Smooth muscle cell (in vitro differentiated cells): ENCODE data around the gene CFAP74. TPM values are rescaled to one million over a fixed set of nuclear protein-coding genes. Genes with fewer than 3 reads are reported as not detected.

Experiments
- DNase-seq: peaks from one replicate; lab custom pipeline; 2025; ENCODE audit not compliant: unreplicated experiment; lab: John Stamatoyannopoulos, UW
- H2AFZ ChIP-seq: fragments of 200-600 bp; sonication (generic); 2 replicates; pipeline ENCODE4 v1.6.0; 2016; ENCODE audit warnings: antibody characterized with exemption, low read depth, mild to moderate bottlenecking
- H3F3A ChIP-seq: fragments of 200-600 bp; sonication (generic); 2 replicates; pipeline ENCODE4 v1.6.0; 2017; ENCODE audit warnings: antibody characterized with exemption, low read depth
- H3K27ac ChIP-seq: fragments of 200-600 bp; sonication (generic); 2 replicates; pipeline ENCODE4 v1.5.1; 2016; ENCODE audit warnings: low read depth, mild to moderate bottlenecking
- H3K27me3 ChIP-seq: fragments of 200-600 bp; sonication (generic); 2 replicates; pipeline ENCODE4 v1.6.1; 2016; ENCODE audit warnings: low read depth, mild to moderate bottlenecking
- H3K36me3 ChIP-seq: fragments of 200-600 bp; sonication (generic); 2 replicates; pipeline ENCODE4 v1.5.1; 2016; ENCODE audit warnings: low read depth
- H3K4me1 ChIP-seq: fragments of 200-600 bp; sonication (generic); 2 replicates; pipeline ENCODE4 v1.5.1; 2016; ENCODE audit warnings: low read depth
- H3K4me2 ChIP-seq: fragments of 200-600 bp; sonication (generic); 2 replicates; pipeline ENCODE4 v1.6.0; 2016; ENCODE audit warnings: mild to moderate bottlenecking
- H3K4me3 ChIP-seq: fragments of 200-600 bp; sonication (generic); 2 replicates; pipeline ENCODE4 v1.5.1; 2016; ENCODE audit warnings: mild to moderate bottlenecking
- H3K79me2 ChIP-seq: fragments of 200-600 bp; sonication (generic); 2 replicates; pipeline ENCODE4 v1.6.0; 2016; ENCODE audit warnings: low read depth, mild to moderate bottlenecking
- H3K9ac ChIP-seq: fragments of 200-600 bp; sonication (generic); 2 replicates; pipeline ENCODE4 v1.6.0; 2016; ENCODE audit warnings: low read depth
- H3K9me3 ChIP-seq: fragments of 200-600 bp; sonication (generic); replicated peaks from 2 replicates; pipeline ENCODE4 v1.5.1; 2016; ENCODE audit warnings: low read depth
- H4K20me1 ChIP-seq: fragments of 200-600 bp; sonication (generic); 2 replicates; pipeline ENCODE4 v1.6.0; 2016; ENCODE audit warnings: low read depth
- CTCF ChIP-seq: fragments of 200-600 bp; sonication (generic); IDR thresholded peaks from 2 replicates; pipeline ENCODE4 v1.5.1; 2017; ENCODE audit warnings: borderline replicate concordance, mild to moderate bottlenecking, antibody characterized with exemption; ENCODE audit not compliant: insufficient read depth, poor library complexity, severe bottlenecking
- WGBS: methylation state at CpG from one replicate; pipeline ENCODE4 v1.1.7; 2016; ENCODE audit warnings: low lambda C conversion rate; 5-methylcytosine and 5-hydroxymethylcytosine counted together
- polyA plus RNA-seq: library from polyadenylated mRNA; unstranded; fragments of >200 nt; fragmentation: Nextera tagmentation; extraction: Ambion mirVana; gene quantifications from 2 replicates; pipeline ENCODE4 v1.2.1, GENCODE V29; 2016
- total RNA-seq: library from RNA; depleted of rRNA; stranded (reverse); fragments of >200 nt; gene quantifications from 2 replicates; pipeline ENCODE4 v1.2.3, GENCODE V29; 2014

Gene CFAP74
- total and polyA plus RNA-seq, 2 experiments from 2014 or later, result not detected

- H3K4me3 ChIP-seq, result no peak overlapping the region
- no peak for TF ChIP-seq CTCF
- no peak overlapping the region for H2AFZ ChIP-seq
- H4K20me1 ChIP-seq, result no peaks in the 10 kb centered on the region
- no peak for DNase-seq
- H3K9me3 ChIP-seq, result no peaks in the 10 kb centered on the region
- H3K4me2 ChIP-seq, result no peak overlapping the region
- H3K4me1 ChIP-seq, result peaks cover 3% of the 10 kb centered on the region
- no peaks in the 10 kb centered on the region for H3K27me3 ChIP-seq
- no peak overlapping the region for H3K27ac ChIP-seq
- no peaks in the 10 kb centered on the region for H3F3A ChIP-seq
- no peak overlapping the region for H3K9ac ChIP-seq
- no peaks in the 10 kb centered on the region for H3K36me3 ChIP-seq
- WGBS, result 64% methylated on average over 13 of the region's 13 CpGs
- H3K79me2 ChIP-seq, result no peaks in the 10 kb centered on the region
Observed at GRCh38 chr1:2001773-2002411, 1.7 kb downstream of the CFAP74 start.

- Histone ChIP-seq H3K27me3 (no peaks in the 10 kb centered on the region), H3K9ac (no peak overlapping the region), H3K4me1 (peaks cover 3% of the 10 kb centered on the region), H3K36me3 (no peaks in the 10 kb centered on the region), H4K20me1 (no peaks in the 10 kb centered on the region), H3K4me2 (no peak overlapping the region), H3K79me2 (no peaks in the 10 kb centered on the region), H3K27ac (no peak overlapping the region), H3K9me3 (no peaks in the 10 kb centered on the region), H2AFZ (no peak overlapping the region), H3K4me3 (no peak overlapping the region), H3F3A (no peaks in the 10 kb centered on the region)
- no peak for DNase-seq
- no peak for TF ChIP-seq CTCF
- WGBS, result 94% methylated on average over 9 of the region's 9 CpGs
Observed at GRCh38 chr1:2000850-2001249, 2.7 kb downstream of the CFAP74 start.

- DNase-seq, result no peak
Observed at GRCh38 chr1:2000432-2000831, 3.2 kb downstream of the CFAP74 start.

More at GRCh38 chr1:2000432-2000831, 3.2 kb downstream of the CFAP74 start:
- Histone ChIP-seq H2AFZ (no peak overlapping the region), H3K9me3 (no peaks in the 10 kb centered on the region), H3K4me3 (no peak overlapping the region), H3K27ac (no peak overlapping the region), H3K79me2 (no peaks in the 10 kb centered on the region), H3K9ac (no peak overlapping the region), H3F3A (no peaks in the 10 kb centered on the region), H3K4me2 (no peak overlapping the region), H4K20me1 (no peaks in the 10 kb centered on the region), H3K27me3 (no peaks in the 10 kb centered on the region), H3K36me3 (no peaks in the 10 kb centered on the region), H3K4me1 (peaks cover 3% of the 10 kb centered on the region)
- WGBS, result 93% methylated on average over 7 of the region's 7 CpGs
- no peak for TF ChIP-seq CTCF
